EL (cell line): ENCODE measurements around the gene RNF6.
"Not testable (repeated sequence)": the region's sequence is repeated elsewhere in the genome, so short reads cannot be mapped to it uniquely, and the experiment has no call there.

Source experiments
- DNase-seq: peaks from one replicate; pipeline ENCODE4 v3.0.0-alpha.2; 2016

RNF6 gene

DNA sequence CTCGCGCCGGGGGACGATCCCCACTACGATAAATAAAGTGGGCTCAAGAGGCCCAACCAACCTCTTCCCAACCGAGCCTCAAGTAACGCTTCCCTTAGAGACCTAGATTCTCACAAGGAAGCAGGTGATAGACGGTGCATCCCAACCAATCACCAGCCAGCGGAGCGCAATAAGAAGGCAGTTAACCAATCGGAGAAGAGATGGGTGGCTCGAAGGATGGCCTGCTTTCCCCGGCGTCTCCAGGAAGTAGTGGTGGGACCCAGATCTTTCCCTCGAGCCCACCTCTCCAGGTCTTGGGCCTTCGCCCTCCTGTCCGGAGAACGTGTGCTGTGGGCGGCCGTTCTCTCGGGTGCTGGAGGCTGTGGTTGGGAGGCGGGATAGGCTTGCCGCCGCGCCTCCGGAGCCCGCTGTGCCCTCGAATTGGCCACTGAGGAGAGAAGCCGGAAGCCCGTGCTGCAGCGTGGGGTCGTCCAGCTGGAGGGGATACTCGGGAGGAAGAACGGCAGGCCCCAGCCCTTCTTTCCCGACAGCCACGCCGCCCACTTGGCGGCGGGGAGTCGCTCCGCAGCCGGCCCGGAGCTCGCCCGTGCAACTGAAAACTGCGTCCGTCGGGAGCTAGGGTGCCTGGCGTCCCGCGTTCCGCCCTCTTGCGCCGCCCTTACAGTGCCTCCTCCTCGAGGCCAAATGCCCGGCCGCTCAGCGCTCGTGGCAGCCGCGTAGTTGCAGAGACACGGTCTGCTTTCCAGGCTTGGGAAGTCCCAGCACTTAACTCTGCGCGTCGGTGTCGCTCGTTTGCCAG lies at the start of gene RNF6:
TSS of gene RNF6 (minus strand) at position 594 of the 799 bp plus-strand sequence. CDS start 2,665 bp downstream, outside the sequence.
- peak; percentile 99 for DNase-seq

DNA sequence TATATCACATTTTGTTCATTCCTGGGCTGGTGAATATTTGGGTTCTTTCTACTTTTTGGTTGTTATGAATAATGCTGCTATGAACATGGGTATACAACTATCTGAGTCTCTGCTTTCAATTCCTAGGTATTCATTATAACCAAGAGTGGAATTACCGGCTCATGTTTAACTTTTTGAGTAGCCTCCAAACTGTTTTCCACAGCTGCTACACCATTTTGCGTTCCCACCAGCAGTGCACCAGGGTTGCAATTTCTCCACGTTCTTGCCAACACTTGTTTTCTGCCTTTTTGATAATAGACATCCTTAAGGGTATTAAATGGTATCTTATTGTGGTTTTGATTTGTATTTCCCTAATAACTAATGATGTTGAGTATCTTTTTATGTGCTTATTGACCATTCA lies 48.6 kb upstream of the RNF6 start:
- no peak for DNase-seq

DNA sequence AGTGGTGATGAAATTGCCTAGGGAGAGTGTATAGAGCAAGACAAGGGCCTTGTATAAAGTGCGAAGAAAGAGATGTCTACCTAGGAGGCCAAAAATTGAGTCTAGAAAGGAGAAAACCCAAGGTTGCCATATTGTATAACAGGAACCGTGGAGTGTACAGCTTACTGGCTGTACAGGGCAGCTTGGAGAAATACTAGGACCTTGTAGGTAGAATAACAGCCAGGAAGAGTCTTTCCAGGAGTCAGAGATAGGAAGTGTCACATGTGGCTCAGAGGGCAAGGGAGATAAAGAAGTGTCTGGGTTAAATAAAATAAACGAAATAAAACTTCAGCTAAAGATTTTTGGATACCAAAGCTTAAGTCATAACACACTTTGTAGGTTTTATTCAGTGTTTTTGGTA lies 44.2 kb upstream of the RNF6 start:
- DNase-seq, result no peak

DNA sequence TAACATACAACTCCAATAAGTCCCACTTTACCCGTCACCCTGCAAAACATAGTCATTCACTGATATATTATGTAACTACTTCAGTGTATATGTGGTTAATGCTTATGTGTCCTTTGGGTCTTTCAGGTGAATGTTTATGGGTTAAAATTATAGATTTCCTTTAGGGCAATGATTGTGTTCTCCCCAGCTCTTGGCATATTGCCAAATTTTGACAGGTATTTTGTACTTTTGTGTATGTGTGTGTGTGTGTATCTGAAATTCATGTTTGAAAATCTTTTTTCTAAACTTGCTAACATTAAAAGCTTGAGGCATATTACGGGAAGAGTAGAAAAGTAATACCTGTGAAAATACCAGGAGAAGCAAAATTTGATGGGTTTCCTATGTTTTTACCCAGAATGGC lies 40.0 kb upstream of the RNF6 start:
- no peak for DNase-seq

DNA sequence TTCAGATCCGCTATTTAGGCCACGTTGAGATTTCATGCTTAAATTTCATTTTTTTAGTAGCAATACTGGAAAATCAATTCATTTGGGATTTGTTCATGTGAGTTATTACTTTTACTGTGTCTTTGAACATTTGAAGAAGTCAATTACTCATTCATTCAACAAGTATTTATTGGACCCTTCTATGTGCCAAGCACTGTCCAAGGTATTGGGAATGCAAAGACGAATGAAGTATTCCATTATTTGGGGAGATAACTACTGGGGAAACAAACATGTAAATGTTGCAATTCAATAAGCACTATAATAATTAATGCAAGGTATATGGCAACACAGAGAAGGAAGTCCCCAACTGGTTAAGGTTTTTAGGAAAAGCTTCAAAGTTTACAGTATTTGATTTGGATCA lies 37.5 kb upstream of the RNF6 start:
- no peak for DNase-seq

DNA sequence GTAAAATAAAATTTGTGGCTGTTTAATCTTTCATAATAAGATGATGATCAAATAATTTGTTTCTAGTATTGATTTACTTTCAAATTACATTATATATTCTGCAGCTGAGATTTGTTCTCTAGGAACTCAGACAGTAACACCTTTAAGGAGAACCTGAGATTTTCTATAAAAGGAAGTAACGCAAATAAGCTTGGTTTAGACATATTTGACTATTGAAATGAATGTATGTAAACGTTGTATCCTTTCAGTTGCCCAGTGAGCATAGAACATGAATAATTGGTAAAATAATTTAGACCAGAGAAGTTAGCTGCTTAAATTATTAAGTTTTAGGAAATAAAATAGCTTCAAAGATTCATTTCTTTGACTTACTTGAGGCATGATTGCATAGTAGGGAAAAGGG lies 34.9 kb upstream of the RNF6 start:
- DNase-seq, result no peak

DNA sequence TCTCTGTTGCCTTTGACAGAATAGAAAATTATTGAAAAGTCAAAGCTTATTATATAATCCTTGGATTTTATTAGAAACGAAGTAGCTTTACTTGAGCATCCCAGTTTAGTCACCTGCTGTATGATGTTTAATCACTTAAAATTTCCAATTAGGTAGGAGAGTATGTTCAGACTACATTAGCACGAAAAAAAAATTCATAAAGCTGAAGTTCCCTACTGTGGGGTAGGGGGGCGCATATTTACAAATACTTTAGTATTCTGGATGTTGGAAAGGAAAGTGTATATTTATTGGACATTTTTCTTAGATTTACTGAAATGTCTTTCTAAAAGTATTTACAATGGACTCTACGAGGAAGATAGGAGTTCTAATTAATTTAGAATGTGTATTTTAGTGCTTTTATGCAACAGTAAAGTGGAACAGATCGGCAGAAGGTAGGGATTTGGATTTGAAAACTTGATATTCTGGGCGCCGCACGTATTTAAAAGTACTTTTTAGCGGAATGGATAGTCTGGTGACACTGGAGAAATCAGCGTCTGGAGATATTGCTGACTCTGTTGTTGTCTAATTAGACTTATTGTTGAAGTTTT lies 33.7 kb upstream of the RNF6 start:
- peak; percentile 21 for DNase-seq

GRCh38 chr13:26255115-26255514 lies 33.0 kb upstream of the RNF6 start:
- DNase-seq, result no peak

DNA sequence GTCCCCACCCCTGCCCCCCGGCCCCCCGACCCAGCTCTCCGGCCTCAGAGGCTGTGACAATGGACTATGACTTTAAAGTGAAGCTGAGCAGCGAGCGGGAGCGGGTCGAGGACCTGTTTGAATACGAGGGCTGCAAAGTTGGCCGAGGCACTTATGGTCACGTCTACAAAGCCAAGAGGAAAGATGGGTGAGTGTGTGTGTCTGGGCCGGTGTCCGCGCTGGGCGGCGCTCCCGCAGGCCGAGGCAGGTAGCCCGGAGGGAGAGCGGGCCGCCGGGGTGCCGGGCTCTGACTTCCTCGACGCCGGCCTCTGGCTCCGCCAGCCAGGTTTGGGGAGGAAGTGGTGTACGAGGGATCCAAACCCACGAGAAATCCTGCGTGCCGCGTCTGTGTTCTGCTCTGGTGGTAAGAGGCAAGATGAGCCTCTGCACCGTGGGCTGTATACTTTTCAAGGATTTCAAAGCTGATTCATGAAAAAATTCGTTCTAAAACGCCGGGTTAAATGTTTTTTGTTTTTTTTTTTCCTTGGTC lies 32.5 kb upstream of the RNF6 start:
- peak; percentile 59 for DNase-seq

DNA sequence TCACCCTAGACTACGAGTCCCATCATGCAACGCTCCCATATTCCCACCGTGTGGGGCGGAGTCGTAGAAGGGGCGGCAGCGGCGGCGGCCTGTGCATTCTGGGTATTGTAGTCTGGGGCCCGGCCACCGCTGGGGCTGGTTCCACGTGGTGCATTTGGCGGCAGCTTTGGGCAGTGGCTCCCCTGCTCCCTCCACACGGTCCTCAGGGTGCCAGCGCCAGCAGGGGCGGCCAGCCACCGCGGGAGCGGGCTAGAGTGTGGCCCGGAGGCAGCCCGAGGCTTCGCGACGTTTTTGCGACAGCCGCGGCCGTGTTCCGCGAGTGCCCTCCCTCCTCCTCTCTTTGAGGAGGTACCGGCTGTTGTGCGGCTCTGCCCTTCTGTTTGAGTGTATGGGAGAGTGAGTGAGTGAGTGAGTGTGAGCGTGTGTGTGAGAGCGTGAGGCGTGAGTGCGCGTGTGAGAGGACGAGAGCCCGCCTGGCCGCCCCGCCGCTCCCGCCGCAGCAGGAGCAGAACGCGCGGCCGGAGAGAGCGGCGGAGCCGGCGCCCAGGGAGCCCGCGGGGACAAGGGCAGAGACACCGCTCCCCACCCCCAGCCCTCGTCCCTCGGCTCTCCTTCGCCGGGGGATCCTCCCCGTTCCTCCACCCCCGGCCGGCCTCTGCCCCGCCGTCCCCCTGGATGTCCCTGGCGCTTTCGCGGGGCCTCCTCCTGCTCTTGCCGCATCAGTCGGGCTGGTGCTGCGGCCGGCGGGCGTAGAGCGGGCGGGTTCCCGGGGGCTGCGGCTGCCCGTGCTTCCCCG lies 31.9 kb upstream of the RNF6 start, which contains the start of gene CDK8:
TSS of gene CDK8 (plus strand) at position 343 of the 796 bp plus-strand sequence. CDS start 513 bp downstream, outside the sequence.
- DNase-seq, result peak; percentile 90

- peak; percentile 2 for DNase-seq
Observed at GRCh38 chr13:26253262-26253786, 31.2 kb upstream of the RNF6 start.

- not testable (repeated sequence) for DNase-seq
Observed at GRCh38 chr13:26252006-26252405, 29.9 kb upstream of the RNF6 start.

GRCh38 chr13:26249551-26249950 lies 27.4 kb upstream of the RNF6 start:
- no peak for DNase-seq

DNA sequence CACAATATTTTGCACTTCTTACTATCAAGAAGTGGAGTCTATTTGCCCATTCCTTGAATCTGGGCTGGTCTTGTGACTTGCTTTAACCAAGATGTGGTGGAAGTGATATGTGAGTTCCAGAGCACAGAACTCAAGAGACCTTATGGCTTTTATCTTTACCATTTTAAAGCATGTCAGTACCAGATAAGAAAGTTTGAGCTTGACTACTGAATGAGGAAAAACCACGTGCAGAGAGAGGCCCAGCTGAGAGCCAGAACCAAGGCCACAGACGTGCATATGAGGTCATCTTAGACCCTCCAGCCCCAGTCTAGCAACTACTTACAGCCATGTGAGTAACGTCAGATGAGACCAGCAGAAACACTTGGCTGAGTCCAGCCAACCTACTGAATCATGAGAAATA lies 25.5 kb upstream of the RNF6 start:
- DNase-seq, result no peak

DNA sequence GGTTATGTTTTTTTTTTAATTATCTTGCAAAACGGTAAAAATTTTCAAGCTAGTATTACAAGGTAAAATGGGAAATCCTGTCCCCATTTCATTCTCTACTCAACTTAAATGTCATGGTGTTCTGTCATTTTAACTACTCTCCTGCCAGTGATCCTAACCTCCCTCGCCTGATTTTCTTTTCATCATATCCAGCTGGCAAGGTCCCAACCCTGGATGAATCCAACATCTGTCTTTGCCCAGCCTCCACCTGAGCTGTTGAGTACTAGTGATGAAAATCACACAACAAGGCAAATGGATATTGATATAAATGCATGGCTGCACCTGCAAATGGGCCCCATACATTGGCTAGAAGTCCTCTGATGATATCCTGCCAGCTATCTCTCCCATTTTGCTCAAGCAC lies 24.9 kb upstream of the RNF6 start:
- no peak for DNase-seq

GRCh38 chr13:26246154-26246553 lies 24.0 kb upstream of the RNF6 start:
- DNase-seq, result no peak

DNA sequence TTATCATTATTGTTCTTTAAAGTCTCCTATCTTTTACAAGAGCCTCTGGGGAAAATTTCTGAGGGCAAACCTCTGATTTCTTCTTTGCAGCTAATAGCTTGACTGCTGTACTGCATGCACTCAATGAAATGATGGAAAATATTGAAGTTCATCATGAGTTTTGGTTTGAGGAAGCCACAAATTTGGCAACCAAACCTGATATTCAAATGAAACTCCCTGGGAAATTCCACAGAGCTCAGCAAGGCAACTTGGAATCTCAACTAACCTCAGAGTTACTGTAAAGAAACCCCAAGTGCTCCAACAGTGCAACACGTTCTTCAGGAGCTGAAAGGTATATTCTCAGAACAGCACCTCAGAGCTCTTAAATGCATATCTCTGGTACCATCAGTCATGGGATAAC lies 14.2 kb upstream of the RNF6 start:
- no peak for DNase-seq

GRCh38 chr13:26230703-26231102 lies 8.6 kb upstream of the RNF6 start:
- DNase-seq, result no peak

- DNase-seq, result no peak
Observed at GRCh38 chr13:26229080-26229615, 7.0 kb upstream of the RNF6 start.

- no peak for DNase-seq
Observed at GRCh38 chr13:26228096-26228495, 6.0 kb upstream of the RNF6 start.

DNA sequence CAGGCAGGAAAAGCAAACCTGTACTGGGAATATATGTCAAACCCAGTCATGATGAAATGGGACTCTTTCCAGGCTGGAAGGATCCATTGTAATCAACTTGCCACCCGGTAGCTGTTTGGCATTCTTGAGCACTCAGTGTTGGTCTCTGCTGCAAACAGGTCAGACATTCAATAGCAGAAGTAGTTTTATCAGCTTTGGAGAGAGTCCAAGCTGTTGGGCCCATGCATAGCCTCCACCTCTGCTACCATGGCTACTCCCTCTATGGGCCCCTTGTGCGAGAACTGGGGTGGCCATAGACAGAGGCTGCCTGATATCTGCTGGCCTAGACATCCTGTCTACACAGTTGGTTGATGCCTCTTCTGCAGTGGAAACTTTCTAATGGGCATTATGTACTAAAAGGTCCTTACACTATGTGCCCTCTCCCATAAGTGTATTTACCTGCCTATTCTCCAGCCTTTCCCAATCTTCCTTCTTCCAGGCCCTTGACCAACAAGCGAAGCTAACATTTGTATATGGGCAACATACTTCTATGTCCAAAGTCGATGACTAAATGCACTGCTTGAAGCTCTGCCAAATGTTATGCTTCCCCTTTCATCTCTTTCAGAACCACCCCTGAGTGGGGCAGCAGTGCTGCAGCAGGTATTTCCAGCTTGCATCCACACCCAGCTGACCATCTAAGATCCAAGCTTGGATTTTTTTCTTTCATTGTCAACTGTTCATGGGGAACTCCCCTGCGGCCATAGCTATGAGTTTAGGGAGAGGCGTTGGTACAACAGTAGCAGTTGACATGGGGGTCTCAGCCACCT lies 5.3 kb upstream of the RNF6 start:
- DNase-seq, result no peak
